Activated naive CD4-positive, alpha-beta T cell treated with anti-CD3 and anti-CD28 coated beads for 36 hours (primary cell): ENCODE data around the gene XPR1. TPM values are rescaled to one million over a fixed set of nuclear protein-coding genes. Genes with fewer than 3 reads are reported as not detected.

Experiments used
- CTCF ChIA-PET: fragments of 350-600 bp; sonication (Branson Sonifier 250); formaldehyde crosslinking; loops from one replicate; lab custom pipeline; 2021; ENCODE audit warnings: antibody characterized with exemption; lab: Charles Lee
- DNase-seq: peaks from one replicate; pipeline ENCODE4 v3.0.0-alpha.2; 2020
- H3K27ac Mint-ChIP-seq: one replicate; pipeline ENCODE4 v1.8.0; 2021; ENCODE audit warnings: mild to moderate bottlenecking, mixed read lengths
- H3K27me3 Mint-ChIP-seq: one replicate; pipeline ENCODE4 v1.8.0; 2021; ENCODE audit warnings: low read depth, mixed read lengths
- H3K36me3 Mint-ChIP-seq: one replicate; pipeline ENCODE4 v1.8.0; 2021; ENCODE audit warnings: low read depth, mixed read lengths
- H3K4me1 Mint-ChIP-seq: one replicate; pipeline ENCODE4 v1.8.0; 2021; ENCODE audit warnings: low read depth, mixed read lengths
- H3K4me3 Mint-ChIP-seq: one replicate; pipeline ENCODE4 v1.8.0; 2021; ENCODE audit warnings: mild to moderate bottlenecking, moderate library complexity, mixed read lengths
- H3K9me3 Mint-ChIP-seq: one replicate; pipeline ENCODE4 v1.8.0; 2021; ENCODE audit warnings: mixed read lengths
- intact Hi-C: fragments of 100-400 bp; cut with micrococcal nuclease; formaldehyde crosslinking; loops from one replicate; pipeline ENCODE4 v1.15.1; 2023
- total RNA-seq, 2 experiments: library from RNA; stranded (reverse); gene quantifications; one replicate each; pipeline ENCODE4 v1.2.3, GENCODE V29; 2021

XPR1 gene
- total RNA-seq: 10 to 100 TPM; 14.8 to 18.1 TPM

DNA sequence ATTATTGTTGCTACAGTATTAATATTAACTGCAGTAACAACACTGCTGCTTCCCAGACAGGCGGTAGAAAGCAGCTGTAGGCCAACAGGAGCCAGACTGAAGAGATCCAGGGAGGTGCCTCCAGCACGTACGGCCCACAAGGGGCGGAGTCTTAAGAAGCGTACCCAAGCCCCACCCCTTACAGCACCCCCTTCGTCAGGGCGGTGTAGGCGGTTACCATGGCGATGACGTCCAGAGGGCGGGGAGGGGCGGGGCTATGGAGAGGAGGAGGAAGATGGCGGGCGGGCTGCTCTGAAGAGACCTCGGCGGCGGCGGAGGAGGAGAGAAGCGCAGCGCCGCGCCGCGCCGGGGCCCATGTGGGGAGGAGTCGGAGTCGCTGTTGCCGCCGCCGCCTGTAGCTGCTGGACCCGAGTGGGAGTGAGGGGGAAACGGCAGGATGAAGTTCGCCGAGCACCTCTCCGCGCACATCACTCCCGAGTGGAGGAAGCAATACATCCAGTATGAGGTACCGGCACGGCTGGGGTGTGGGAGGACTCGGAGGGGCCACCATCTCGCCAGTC lies at the start of gene XPR1:
Gene XPR1 (plus strand): TSS at position 257 of the 560 bp plus-strand sequence. CDS start 180 bp downstream, at position 437.
- intact Hi-C loops: loop anchor here (1.0 to 10.0 kb wide), 16 partner anchors 47 to 1955 kb away; partner anchors contain the start of genes ACBD6, CEP350, IER5 and QSOX1
- Mint-ChIP-seq H3K27me3 (no peaks in the 10 kb centered on the region), H3K4me3 (no peak within 1 kb of the TSS), H3K9me3 (no peaks in the 10 kb centered on the region), H3K36me3 (no peaks in the 10 kb centered on the region), H3K4me1 (peaks cover 12% of the 10 kb centered on the region), H3K27ac (peak within 1 kb of the TSS; percentile 77)
- DNase-seq: peak; percentile 99
- CTCF ChIA-PET: interaction anchor here (0.6 to 2.2 kb wide), 6 partner anchors 9 to 510 kb away, joined by 3 to 16 read pairs (median 3); no protein-coding TSS in a partner anchor

DNA sequence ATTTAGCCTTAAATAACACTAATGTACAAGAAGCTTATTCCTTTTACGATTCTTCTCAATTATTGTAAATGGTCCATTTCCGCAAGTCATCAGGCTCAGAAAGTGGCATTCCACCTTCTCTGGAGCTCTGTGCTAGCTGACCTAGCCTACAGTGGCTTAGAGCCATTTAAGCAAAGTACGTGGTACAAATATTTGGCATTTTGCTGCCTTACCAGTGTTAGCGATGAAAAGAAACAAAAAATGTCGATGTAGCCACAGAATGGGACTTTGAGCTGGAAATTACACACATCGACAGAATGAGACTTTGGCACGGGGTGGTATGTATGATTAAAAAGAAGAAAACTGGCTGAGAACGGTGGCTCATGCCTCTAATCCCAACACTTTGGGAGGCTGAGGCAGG lies 47.0 kb upstream of the XPR1 start:
- Mint-ChIP-seq H3K27ac (peak overlapping the region; percentile 82), H3K9me3 (no peaks in the 10 kb centered on the region), H3K4me1 (peaks cover 20% of the 10 kb centered on the region), H3K27me3 (peaks cover 2% of the 10 kb centered on the region), H3K36me3 (no peaks in the 10 kb centered on the region), H3K4me3 (no peak overlapping the region)
- CTCF ChIA-PET: interaction anchor here (0.6 to 1.1 kb wide), 4 partner anchors 13 to 536 kb away, joined by 3 to 5 read pairs (median 3); no protein-coding TSS in a partner anchor
- no peak for DNase-seq
- intact Hi-C loops: loop anchor here (1.0 kb wide), 2 partner anchors 13 to 46 kb away; no protein-coding TSS in a partner anchor

DNA sequence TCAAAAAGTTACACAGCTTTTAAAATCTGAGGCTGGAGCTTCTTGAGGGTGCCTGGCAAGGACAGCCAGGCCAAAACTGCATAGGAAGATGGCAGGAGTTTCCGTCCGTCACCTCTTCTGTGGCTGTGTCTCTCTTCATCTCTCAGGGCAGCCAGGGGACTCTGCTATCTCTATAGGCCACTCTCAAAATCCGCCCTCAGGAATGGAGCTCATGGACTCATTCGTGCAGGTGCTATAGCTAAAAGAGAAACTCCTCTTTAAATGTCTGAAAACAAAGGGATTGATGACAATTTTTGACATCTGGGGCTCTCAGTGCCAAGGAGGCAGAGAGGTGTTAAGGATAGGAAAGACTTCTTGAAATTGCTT lies 45.8 kb upstream of the XPR1 start:
- no peak overlapping the region for H3K4me3 Mint-ChIP-seq

DNA sequence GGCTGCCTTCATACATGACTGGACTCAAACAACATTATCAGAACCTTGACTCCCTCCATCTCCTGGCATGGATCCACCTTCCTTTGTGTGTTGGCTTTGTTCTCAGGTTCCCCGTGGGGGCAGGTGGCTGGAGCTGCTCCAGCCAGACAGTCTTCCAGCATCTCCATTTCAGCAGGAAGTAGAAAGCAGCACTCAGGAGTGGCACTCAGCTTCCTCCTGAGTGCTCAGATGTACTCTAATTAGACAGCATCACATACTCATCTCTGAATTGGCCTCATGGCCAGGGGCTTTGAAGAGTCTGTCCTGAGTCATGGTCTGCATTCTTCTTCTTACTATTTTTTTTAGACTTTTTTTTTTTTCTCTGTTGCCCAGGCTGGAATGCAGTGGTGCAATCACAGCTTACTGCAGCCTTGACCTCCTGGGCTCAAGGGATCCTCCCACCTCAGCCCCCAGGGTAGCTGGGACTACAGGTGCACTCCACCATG lies 45.1 kb upstream of the XPR1 start:
- no peak overlapping the region for H3K27ac Mint-ChIP-seq

More for the DNA sequence above, 45.8 kb upstream of the XPR1 start:
- Mint-ChIP-seq H3K36me3 (no peaks in the 10 kb centered on the region), H3K4me1 (peaks cover 20% of the 10 kb centered on the region), H3K27me3 (peaks cover 2% of the 10 kb centered on the region), H3K9me3 (no peaks in the 10 kb centered on the region), H3K27ac (peak overlapping the region; percentile 82)
- intact Hi-C loops: loop anchor here (1.0 kb wide), 2 partner anchors 14 to 45 kb away; no protein-coding TSS in a partner anchor
- DNase-seq: no peak
- CTCF ChIA-PET: interaction anchor here (0.7 to 1.0 kb wide), 2 partner anchors 21 to 104 kb away, joined by 3 read pairs; no protein-coding TSS in a partner anchor

DNA sequence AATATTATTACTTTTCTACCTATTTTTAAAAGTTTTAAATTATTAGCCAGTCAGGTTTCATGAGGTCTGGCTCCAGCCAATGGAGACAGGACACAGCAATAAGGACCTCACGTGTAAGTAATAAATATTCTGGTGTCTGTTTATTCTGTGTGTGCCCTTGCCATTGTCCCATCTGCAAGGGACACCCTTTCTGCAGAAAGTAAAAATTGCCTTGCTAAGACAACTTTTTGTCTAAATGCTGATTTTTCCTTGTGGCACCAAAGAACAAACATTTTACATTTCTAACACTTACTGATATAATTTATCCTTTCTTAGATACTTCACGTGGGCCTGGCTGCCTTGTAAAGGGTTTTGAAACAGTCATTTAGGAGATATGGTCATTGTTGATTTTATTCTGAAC lies 43.7 kb upstream of the XPR1 start:
- Mint-ChIP-seq H3K4me3 (no peak overlapping the region), H3K36me3 (no peaks in the 10 kb centered on the region), H3K27ac (no peak overlapping the region), H3K27me3 (peaks cover 4% of the 10 kb centered on the region), H3K4me1 (peaks cover 20% of the 10 kb centered on the region), H3K9me3 (no peaks in the 10 kb centered on the region)
- no peak for DNase-seq
- CTCF ChIA-PET: no interaction called here
- intact Hi-C loops: no loop called here

More for the DNA sequence above, 45.1 kb upstream of the XPR1 start:
- H3K4me3 Mint-ChIP-seq: no peak overlapping the region
- peaks cover 2% of the 10 kb centered on the region for H3K27me3 Mint-ChIP-seq
- peak; percentile 30 for DNase-seq
- CTCF ChIA-PET: interaction anchor here (0.7 kb wide), 1 partner anchor 209 kb away, joined by 8 read pairs; no protein-coding TSS in a partner anchor
- no peaks in the 10 kb centered on the region for H3K36me3 Mint-ChIP-seq
- peaks cover 20% of the 10 kb centered on the region for H3K4me1 Mint-ChIP-seq
- H3K9me3 Mint-ChIP-seq: no peaks in the 10 kb centered on the region
- intact Hi-C loops: no loop called here

DNA sequence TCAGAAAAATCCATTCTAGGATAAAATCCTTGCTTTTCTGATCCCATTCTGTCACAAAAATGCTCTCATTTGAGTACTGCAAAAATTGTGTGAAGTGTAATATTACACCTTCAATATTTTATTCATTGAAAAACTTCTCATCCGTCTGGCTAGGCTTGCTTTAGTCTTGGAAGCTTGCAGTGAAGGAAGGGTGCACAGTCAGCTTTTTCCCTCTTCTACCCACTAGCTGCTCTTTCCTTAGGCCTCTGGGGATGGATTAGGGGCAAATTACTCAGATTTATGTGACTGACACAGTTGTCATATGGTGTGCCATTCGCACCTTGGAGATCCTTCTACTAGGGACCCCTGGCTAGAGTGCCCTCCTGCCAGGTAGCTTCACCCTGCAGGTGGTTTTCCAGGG lies 40.9 kb upstream of the XPR1 start:
- peaks cover 8% of the 10 kb centered on the region for H3K27me3 Mint-ChIP-seq
- peaks cover 7% of the 10 kb centered on the region for H3K4me1 Mint-ChIP-seq
- DNase-seq: no peak
- no peaks in the 10 kb centered on the region for H3K9me3 Mint-ChIP-seq
- H3K27ac Mint-ChIP-seq: no peak overlapping the region
- intact Hi-C loops: no loop called here
- H3K36me3 Mint-ChIP-seq: no peaks in the 10 kb centered on the region
- CTCF ChIA-PET: no interaction called here
- no peak overlapping the region for H3K4me3 Mint-ChIP-seq

DNA sequence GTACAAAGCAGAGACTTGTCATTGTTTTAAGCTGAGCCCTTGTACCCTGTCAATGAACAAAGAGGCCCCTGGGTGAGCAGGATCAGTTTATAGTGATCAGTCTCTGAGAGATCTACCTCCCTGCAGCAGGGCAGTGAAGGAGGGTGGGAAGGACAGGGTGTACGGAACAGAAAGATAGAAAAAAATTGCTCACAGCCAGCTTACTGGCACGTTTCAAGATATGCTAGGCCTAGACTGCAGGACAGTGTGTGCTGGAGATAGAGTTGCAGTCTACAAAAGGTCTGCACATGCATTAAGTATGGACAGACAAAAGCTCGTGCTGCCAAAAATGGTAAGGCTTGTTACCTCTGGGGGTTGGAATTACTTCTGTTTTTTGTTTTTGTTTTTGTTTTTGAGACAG lies 38.4 kb upstream of the XPR1 start:
- DNase-seq: no peak
- Mint-ChIP-seq H3K36me3 (no peaks in the 10 kb centered on the region), H3K9me3 (no peaks in the 10 kb centered on the region), H3K4me1 (no peaks in the 10 kb centered on the region), H3K4me3 (no peak overlapping the region), H3K27ac (no peak overlapping the region), H3K27me3 (peaks cover 8% of the 10 kb centered on the region)
- CTCF ChIA-PET: interaction anchor here (0.8 kb wide), 1 partner anchor 269 kb away, joined by 3 read pairs; no protein-coding TSS in a partner anchor
- intact Hi-C loops: no loop called here

DNA sequence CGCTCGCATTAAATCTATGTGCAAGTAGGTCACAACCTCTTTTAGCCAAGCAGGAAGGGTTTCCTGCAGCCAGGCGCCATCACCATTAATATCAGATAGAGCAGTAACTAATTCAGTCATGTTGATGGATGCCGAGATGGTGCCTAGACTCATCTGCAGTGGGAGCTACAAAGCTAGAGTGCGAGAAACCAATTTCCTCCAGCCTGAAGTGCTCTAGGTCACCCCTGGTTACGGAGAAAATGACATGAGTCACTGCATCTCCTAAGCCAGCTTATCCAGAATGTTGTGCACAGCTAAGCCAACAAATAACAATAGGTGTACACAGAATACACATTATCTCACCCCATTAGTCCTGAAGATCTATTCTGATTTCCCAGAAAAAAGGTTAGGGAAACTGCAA lies 37.1 kb upstream of the XPR1 start:
- no peaks in the 10 kb centered on the region for H3K36me3 Mint-ChIP-seq
- no peaks in the 10 kb centered on the region for H3K4me1 Mint-ChIP-seq
- DNase-seq: no peak
- no peaks in the 10 kb centered on the region for H3K9me3 Mint-ChIP-seq
- CTCF ChIA-PET: interaction anchor here (0.6 kb wide), 1 partner anchor 14 kb away, joined by 3 read pairs; no protein-coding TSS in a partner anchor
- H3K27ac Mint-ChIP-seq: no peak overlapping the region
- intact Hi-C loops: no loop called here
- peaks cover 5% of the 10 kb centered on the region for H3K27me3 Mint-ChIP-seq
- H3K4me3 Mint-ChIP-seq: no peak overlapping the region

DNA sequence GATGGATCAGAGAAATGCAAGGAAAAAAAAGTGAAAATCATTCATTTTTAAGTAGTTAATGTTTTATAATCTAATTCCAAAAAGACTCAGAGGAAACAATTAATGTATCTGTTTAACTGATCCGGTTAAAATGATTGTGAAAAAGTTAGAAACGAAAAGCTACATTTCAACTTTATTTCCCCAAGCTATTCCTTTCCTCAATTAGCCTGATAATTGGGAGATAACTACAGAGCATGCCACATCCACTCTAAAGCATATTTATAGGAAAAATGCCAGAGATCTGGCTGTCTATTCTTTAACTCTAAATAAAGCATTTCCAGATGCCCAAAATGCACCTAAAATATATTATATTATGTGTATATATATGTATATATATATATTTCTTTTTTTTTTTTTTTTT lies 35.9 kb upstream of the XPR1 start:
- H3K9me3 Mint-ChIP-seq: no peaks in the 10 kb centered on the region
- H3K4me1 Mint-ChIP-seq: no peaks in the 10 kb centered on the region
- H3K36me3 Mint-ChIP-seq: no peaks in the 10 kb centered on the region
- CTCF ChIA-PET: interaction anchor here (0.7 kb wide), 1 partner anchor 115 kb away, joined by 3 read pairs; no protein-coding TSS in a partner anchor
- no peak overlapping the region for H3K4me3 Mint-ChIP-seq
- H3K27ac Mint-ChIP-seq: no peak overlapping the region
- intact Hi-C loops: no loop called here
- DNase-seq: no peak
- peaks cover 5% of the 10 kb centered on the region for H3K27me3 Mint-ChIP-seq

DNA sequence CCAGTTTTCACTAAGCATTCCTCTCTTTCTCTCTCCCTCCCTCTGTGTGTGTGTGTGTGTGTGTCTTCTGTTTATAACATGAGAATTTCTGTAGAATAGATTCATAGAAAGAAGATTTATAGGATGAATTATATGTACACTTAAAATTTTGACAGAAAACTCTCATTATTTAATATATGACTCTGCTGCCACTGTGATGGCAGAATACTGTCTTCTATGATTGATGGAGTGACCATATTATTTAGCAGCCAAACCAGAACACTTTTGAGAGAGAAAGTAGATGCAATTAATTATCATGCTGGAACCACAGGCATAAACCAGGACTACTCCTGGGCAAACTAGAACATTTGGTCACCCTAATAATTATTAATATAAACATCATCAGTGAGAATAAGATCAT lies 34.3 kb upstream of the XPR1 start:
- H3K27ac Mint-ChIP-seq: no peak overlapping the region
- no peak overlapping the region for H3K4me3 Mint-ChIP-seq
- intact Hi-C loops: no loop called here
- H3K4me1 Mint-ChIP-seq: no peaks in the 10 kb centered on the region
- CTCF ChIA-PET: no interaction called here
- no peaks in the 10 kb centered on the region for H3K36me3 Mint-ChIP-seq
- DNase-seq: no peak
- no peaks in the 10 kb centered on the region for H3K9me3 Mint-ChIP-seq
- H3K27me3 Mint-ChIP-seq: peaks cover 4% of the 10 kb centered on the region

DNA sequence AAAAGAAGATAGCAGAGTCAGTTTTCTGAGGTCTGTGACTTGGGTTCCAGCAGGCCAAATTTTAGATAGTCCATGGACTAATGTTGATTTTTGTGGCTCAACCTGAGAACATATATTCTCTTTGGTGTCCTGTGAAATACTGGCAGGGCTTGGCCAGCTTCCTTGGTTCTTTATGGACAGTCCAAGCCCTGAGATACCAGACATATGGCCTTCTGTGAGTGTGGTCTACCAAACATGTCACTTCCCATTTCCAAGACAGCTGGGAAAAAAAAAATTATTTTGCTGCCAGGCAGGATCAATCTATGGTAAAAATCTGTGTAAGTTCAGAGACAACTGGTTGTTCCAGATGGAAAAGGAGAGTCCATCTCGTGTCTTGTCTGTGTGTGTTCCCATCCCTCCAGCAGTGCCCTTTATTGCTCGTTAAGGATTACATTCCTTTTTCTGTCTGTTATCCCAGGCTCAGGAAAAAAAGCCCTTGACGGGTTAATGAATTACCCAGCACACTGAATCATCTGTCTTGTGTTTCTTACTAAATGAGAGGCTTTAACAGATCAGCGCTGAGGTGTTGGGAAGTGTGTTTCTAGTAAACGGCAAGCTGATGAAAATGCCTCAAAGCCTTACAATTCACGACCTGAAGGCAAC lies 33.4 kb upstream of the XPR1 start:
- Mint-ChIP-seq H3K27me3 (peaks cover under 1% of the 10 kb centered on the region), H3K4me3 (no peak overlapping the region), H3K4me1 (no peaks in the 10 kb centered on the region), H3K27ac (no peak overlapping the region), H3K36me3 (no peaks in the 10 kb centered on the region), H3K9me3 (no peaks in the 10 kb centered on the region)
- intact Hi-C loops: no loop called here
- CTCF ChIA-PET: no interaction called here
- DNase-seq: no peak

DNA sequence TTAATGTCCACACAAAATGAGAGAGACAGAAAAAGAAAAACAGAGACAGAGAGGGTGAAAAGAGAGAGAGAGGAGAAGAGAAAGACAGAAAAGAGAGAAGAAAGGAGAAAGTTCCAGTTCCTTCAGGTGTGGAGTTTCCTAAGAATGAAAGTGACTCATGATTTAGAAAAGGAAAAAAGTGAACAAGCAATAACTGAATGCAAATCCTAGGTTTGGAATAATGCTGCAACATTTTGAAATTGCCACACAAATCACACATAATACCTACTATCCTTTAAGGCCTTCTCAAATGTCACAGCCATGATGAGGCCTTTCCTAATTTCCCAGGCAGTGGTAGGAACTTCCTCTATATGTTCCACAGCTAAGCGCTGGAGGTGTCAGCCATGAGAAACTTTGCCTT lies 31.5 kb upstream of the XPR1 start:
- no peaks in the 10 kb centered on the region for H3K36me3 Mint-ChIP-seq
- H3K4me3 Mint-ChIP-seq: no peak overlapping the region
- no peaks in the 10 kb centered on the region for H3K27me3 Mint-ChIP-seq
- no peak overlapping the region for H3K27ac Mint-ChIP-seq
- H3K9me3 Mint-ChIP-seq: no peaks in the 10 kb centered on the region
- DNase-seq: no peak
- CTCF ChIA-PET: no interaction called here
- no peaks in the 10 kb centered on the region for H3K4me1 Mint-ChIP-seq
- intact Hi-C loops: no loop called here
